GM12872 (cell line): ENCODE data around the gene PTRHD1.

Source experiments
- TF ChIP-seq, protein P1 (sequence below): IDR thresholded peaks from 3 replicates; pipeline ENCODE4 v1.5.1; 2011; ENCODE audit warnings: low read depth, mild to moderate bottlenecking, low read length, moderate library complexity; ENCODE audit not compliant: insufficient read depth

PTRHD1 gene

DNA sequence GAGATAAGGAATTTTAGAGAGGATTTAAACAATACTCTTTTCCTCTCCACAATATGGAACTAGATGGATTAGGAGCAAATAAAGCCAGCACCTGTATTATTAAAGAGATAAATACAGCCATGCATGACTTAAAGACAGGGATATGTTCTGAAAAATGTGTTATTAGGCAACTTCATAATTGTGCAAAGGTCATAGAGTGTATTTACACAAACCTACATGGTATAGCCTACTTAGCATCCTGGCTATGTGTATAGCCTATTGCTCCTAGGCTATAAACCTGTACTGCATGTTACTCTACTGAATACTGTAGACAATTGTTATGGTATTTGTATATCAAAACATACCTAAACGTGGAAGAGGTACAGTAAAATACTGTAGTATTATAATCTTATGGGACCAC lies 53.0 kb downstream of the PTRHD1 start:
- TF ChIP-seq, protein P1, sequence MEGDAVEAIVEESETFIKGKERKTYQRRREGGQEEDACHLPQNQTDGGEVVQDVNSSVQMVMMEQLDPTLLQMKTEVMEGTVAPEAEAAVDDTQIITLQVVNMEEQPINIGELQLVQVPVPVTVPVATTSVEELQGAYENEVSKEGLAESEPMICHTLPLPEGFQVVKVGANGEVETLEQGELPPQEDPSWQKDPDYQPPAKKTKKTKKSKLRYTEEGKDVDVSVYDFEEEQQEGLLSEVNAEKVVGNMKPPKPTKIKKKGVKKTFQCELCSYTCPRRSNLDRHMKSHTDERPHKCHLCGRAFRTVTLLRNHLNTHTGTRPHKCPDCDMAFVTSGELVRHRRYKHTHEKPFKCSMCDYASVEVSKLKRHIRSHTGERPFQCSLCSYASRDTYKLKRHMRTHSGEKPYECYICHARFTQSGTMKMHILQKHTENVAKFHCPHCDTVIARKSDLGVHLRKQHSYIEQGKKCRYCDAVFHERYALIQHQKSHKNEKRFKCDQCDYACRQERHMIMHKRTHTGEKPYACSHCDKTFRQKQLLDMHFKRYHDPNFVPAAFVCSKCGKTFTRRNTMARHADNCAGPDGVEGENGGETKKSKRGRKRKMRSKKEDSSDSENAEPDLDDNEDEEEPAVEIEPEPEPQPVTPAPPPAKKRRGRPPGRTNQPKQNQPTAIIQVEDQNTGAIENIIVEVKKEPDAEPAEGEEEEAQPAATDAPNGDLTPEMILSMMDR = no peak
